ENCODE results near the gene KCTD20. TPM values are rescaled to one million over a fixed set of nuclear protein-coding genes. Genes with fewer than 3 reads are reported as not detected.

KCTD20 gene
- total and polyA plus RNA-seq, 9 of the 15 experiments (the other 6 are each of a cell fraction or from before 2014, with no cell fraction given): 28.9 to 160 (median 70.6) TPM

GRCh38 chr6:36442671-36443470 lies at the start of gene KCTD20, which contains the start of gene PXT1 (continued):
- TF ChIP-seq REST (IDR thresholded peaks at IDR 0.05; ENCODE audit: borderline replicate concordance): peak; percentile 40
- TF ChIP-seq REST (CRISPR knock-in tag; IDR thresholded peaks at IDR 0.05; ENCODE audit: low read depth): peak; percentile 81; the same call in 1 of the 2 replicates
- TF ChIP-seq MCM7 (IDR thresholded peaks at IDR 0.05): no peak
- TF ChIP-seq IRF1 (CRISPR knock-in tag; IDR thresholded peaks at IDR 0.05; ENCODE audit: borderline replicate concordance): no peak
- no peak for TF ChIP-seq MYBL2 (IDR thresholded peaks at IDR 0.05; ENCODE audit: low read depth)
- no peak for TF ChIP-seq MYBL2 (CRISPR knock-in tag; IDR thresholded peaks at IDR 0.05; ENCODE audit: borderline replicate concordance)
- TF ChIP-seq HBP1 (CRISPR knock-in tag; IDR thresholded peaks at IDR 0.05): peak; percentile 62; the same call in 1 of the 2 replicates
- peak; percentile 51 to 61; a peak in 1 of 4 replicates for TF ChIP-seq ETV6 (IDR thresholded peaks at IDR 0.05; ENCODE audit: borderline replicate concordance in 1 of 2, low read depth in 2 of 2, low read length in 1 of 2)
- TF ChIP-seq ETV6 (CRISPR knock-in tag; IDR thresholded peaks at IDR 0.05; ENCODE audit: borderline replicate concordance): no peak
- no peak for TF ChIP-seq FOXJ3 (CRISPR knock-in tag; IDR thresholded peaks at IDR 0.05)
- no peak for TF ChIP-seq ZNF75A (CRISPR knock-in tag; IDR thresholded peaks at IDR 0.05)
- no peak for TF ChIP-seq ATF4 (CRISPR knock-in tag; IDR thresholded peaks at IDR 0.05)
